GM18517 (cell line): ENCODE measurements around the gene TBC1D22A.

Source experiments
- ATAC-seq: cut with Tn5 transposase; IDR thresholded peaks from one replicate; pipeline ENCODE4 v1.9.1; 2021; ENCODE audit warnings: mild to moderate bottlenecking, moderate library complexity; ENCODE audit not compliant: unreplicated experiment

Gene TBC1D22A

DNA sequence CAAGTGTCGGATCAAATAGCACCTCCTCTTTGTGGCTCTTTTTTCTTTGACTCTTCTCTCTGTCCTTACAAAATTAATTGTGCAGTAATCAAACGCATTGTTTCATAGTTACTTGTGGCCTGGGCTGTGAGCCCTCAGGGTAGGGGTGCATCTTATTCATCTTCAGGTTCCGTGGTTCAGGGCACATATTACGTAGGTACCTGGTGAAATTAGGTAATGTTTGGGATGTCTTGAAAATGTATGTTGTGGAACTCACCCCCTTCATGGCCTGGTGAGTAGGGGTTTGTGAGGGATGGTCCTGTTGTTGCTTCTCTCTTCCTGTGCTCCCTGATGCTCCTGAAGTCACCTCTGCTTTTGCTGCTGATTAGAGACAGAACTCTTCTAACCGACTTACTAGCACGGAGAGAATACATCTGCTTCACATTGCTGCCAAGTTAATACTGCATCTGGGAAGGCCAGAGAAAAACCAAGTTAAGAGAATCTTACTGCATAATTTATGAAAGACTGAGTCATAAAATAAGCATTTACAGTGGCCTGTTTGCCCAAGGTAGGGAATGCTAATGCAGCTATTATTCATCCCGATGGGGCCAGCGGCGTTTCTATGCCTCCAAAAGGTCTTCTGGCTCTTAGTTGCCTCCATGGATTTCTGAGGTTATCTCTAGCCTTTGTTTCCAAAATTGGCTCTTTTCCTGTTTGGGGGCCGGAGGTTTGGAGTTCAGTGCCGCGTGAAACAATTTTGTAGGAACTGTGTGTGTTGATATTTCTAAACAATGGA is 66.9 kb downstream of the TBC1D22A start:
- no peak for ATAC-seq

DNA sequence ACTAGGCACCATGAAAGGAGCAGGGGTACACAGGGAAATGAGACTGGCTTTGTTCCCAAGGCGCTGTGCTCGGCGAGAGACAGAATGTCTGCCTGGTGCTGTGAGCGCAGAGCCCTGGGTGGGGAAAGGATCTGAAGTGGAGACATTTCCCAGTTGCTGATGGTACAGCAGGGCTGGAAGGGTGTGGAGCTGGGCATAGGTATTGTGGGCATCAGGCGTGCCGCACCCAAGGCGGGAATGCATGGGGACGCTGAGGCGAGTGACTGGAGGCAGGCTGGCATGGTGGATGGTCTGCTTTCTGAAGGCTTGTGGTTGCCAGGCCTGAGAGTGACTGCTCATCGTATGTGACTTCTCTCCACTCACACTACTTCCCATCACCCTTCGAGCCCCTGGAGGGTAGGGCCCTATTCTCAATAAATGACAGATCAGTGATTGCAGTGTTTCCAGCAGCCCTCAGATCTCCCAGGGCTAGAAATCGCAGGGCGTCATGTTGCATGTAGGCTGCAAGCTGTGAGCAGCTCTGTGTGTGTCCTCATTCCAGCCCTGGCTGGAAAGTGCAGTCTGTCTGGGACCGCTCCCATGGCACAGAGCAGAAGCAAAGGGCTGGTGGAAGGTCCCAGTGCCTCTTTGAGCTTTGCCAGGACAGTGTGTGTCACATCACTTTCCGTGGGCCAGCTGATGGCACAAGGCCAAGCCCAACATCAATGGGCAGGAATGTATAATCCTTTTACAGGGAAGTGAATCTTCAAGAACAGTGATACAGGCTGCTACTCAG is 67.7 kb downstream of the TBC1D22A start:
- ATAC-seq = no peak

DNA sequence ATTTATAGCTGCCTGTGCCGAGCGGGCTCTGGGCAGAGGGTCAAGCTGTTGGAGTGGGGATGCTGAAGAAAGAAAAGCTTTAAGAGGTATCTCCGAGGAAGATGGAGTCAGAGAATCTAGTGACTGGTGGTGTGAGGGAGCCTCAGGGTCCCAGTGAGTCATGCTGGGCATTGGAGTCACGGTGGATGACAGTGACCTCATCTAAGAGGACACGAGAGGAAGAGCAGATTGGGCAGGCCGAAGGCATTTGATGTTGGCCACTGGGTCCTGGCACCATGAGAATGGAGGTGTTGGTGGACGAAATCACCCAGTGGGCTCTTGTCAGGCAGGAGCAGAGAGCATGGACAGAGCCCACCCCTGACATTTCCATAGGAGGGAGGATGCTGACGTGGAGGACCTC is 68.4 kb downstream of the TBC1D22A start:
- no peak for ATAC-seq

DNA sequence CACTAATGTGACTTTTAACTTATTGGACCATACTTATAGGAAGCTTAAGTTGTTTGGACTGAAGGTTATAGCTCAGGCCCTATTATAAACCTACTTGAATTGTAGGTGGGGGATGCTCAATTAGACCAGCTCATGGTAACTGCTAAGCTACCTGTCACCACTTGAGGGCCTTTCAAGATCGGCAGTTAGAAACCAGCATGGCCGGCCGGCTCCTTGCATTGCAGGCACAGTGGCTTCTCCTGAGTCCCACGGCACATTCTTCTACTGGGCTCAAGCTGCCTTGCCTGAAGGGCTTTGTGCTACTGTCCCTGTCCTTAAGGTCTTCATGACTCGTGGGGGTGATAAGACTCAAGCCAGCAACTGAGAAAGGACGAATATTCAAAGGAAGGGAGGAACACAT is 70.8 kb downstream of the TBC1D22A start:
- no peak for ATAC-seq

DNA sequence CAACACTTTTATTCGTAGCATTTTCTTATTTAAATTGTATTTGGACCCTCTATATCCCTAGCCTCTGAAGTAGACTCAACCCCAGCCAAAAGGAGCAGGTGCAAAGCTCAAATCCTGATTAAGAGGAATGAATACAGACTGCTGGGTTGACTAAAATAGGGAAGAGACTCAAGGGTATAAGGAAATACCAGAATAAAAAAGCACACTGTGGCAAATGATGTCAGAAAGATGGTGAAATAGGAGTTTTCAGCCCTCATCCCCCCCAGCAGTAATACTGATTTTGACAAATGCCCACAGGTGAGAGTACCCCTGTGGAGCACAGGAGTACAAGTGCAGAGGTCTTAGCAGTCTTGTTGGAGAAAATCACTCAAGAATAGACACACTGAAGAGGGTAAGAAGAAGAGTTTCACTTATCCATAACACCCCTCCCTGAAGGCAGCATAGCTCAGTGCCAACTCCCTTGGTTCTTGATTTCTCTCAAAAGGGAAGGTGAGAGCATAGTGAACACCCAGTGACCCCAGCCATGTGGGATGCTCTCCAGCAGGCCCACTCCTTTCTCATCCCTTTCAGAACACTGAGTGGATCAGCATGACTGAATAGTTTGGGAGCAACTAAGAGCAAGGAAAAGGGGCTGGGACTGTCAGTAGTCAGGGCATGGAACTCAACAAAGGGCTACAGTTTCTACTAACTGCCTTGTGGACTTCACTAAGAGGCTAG is 71.7 kb downstream of the TBC1D22A start:
- ATAC-seq = no peak

DNA sequence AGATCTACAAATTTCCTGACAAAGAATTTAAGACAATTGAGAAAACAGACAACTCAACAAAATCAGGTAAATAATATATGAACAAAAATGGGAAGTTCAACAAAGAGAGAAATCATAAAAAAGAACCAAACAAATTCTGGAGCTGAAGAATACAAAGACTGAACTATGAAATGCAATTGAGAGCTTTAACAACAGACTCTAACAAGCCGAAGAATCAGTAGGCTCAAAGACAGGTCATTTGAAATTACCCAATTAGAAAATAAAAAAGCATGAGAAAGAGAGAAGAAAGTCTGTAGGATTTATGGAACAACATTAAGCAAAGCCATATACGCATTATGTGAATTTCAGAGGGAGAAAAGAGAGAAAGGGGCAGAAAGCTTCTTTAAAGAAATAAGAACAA is 72.8 kb downstream of the TBC1D22A start:
- ATAC-seq = no peak

DNA sequence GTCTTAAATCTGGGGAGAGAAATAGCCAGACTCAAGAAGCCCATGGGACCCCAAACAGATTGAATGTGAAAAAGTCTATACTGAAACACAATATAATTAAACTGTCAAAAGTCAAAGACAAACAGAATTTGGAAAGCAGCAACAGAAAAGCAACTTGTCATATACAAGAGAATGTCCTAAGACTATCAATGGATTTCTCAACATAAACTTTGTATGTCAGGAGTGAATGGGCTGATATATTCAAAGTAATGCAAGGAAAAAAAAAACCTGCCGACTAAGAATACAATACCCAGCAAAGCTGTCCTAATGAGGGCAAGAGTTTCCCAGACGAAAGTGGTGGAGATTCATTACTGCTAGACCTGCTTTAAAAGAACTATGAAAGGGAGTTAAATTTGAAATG is 73.2 kb downstream of the TBC1D22A start:
- no peak for ATAC-seq

DNA sequence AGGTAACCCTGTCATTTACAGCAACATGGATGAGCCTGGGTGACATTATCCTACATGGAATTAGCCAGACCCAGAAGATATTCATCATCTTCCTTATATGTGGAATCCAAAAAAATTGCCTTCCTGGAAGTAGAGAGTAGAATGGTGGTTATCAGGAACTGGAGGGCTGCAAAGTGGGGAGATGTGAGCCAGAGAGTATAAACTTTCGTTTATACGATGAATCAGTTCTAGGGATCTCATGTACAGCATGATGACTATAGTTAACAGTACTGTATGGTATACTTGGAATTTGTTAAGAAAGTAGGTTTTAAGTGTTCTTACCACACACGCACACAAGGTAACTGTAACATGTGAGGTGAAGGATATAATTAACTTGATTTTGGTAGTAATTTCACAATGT is 79.1 kb downstream of the TBC1D22A start:
- ATAC-seq = no peak

DNA sequence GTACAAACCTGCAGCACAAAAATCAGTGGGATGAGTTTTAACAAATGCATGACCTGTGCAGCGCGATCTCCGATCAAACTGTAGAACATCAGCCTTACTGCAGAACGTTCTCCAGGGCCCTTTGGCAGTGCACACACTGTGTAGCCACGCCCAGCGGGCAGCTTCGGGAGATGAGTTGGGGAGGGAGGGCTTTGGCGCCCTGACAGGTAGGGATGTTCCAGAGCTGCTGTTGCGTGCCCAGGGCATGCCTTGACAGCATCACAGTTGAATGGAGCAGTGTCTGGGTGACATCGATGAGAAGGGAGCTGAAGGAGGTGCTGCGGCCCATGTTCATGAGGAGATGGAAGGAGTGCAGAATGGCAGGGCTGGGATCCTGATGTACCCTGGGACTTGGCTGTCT is 80.2 kb downstream of the TBC1D22A start:
- no peak for ATAC-seq

DNA sequence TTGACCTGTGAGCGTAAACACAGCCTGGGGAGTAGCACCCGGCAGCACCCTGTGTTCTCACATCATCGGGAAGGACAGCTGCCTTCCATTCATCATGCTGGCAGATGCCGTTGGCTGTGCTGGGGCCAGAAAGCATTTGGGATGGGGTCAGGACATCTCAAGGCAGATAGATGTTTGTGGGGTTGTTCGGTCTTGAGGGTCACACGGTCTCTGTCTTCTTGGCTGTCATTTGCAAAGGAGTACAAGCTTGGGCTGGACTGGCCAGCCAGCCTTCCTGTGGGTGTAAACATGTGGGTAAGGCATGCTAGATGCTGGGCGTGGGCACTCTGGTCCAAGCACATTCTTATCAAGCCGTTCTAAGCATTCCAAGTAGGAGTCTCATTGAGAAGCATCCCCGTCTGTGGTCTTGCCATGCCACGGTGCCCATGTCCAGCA is 81.4 kb downstream of the TBC1D22A start:
- ATAC-seq = no peak

DNA sequence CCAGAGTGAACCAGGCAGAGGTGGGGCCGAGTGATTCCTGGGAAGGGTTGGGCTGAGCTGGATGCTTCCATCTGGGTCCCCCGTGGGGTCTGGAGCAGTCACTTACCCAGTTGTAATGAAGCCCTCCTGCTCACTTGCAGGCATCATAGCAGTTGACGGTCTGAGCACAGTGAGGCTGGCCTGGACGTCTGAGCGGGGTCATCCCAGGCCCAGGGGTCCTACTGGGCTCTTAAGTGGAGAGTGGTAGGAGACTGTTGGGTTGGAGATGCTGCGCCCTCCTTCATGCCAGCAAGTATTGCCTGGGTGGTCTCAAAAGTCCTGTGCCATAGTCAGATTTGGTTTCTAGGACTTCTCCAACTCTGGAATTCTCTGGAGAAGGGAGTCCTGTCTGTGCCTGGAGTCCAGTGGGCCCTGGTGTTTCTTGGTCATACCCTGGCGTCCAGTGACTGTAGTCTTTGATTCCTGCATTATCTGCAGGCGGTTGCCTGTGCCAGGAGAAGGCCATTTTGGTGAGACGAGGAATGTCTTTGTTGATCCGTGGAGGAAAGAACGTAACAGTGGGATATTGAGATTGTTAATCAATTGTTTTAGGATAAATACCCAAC is 82.3 kb downstream of the TBC1D22A start:
- ATAC-seq = no peak

DNA sequence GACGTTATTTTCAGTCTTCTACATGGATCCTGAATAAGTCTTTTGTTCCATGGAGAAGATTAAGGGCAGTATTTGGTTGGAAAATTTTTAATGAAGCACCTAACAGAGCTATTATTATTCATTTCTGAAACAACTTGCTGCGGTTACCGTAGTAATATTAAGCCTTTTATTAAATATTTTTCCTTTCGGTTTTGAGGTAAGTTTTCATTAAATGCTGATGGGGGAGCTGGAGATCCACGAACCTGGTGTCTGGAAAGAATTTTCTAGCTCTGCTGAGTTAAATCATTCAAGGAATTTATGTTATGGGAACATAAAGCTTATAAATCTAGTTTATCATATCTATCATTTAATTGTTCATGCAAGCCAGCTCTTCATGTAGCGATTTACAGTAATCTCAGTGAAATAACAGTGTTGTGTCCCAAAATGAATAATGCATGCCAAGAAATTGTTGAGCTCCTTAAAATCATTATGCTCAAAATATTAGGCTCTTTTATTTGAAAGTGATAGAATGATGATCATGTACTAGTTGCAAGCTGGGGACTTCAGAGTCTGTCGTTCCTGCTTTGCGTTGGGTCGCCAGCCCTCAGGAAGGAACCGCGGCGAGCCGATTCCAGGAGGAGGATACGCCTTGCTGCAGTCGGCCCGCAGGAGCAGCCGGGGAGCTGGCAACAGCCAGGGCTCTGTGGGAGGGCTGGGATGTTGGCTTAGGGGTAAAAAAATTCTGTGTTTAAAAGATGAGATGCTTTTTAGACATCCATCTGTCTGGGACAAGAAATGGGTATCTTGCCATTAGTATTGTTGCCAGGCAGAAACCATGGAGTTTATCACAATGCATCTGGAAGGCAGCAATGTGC is 83.1 kb downstream of the TBC1D22A start:
- no peak for ATAC-seq

DNA sequence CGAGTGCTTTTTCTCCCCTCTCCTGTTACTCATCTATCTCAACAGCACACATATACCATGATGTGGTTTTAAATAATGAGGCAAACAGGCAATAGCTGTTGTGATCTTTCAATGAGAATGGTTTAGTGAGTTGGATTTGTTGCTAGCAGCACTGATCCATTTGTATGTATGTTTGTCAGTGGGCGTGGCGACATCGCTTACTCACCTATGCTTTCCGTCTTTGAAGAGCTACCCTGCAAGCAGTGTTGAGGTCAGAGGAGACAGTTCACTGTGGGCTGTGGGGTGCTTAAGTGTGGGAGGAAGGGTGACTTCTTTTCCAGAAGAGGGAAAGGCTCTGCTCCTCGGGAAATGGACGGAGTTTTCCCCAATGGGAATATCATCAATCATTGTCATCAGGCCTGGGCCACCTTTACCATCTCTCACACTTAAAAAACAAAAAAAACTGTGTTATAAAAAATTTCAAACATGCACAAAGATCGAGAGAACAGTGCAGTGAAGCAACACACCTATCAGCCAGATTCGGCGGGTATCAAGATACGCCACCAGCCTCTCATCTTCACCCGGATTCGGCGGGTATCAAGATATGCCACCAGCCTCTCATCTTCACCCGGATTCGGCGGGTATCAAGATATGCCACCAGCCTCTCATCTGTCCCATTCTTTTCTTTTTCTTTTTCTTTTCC is 83.8 kb downstream of the TBC1D22A start:
- no peak for ATAC-seq

DNA sequence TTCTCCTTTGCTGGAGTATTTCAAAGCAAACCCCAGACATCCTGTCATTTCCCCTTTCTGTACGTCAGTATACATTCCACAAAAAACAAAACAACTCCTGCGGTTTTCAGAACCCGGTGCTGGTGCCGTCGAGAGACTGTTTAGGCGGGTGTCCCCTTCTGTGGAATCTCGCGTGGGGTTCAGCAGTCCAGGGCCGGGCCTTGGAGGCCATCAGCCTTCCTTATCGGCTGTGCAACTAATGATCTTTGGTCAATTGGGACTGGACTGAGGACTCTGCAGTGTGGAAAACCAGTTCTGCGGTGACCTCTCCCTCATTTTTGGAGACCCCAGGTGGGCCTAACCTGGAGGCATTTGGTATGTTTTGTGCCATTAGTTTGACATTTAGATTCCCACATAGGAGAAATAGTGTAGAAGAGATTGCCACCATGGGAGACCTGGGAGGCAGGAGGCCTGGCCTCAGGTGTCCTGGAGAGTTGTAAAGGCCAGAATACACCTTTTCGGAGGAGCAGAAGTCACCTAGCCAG is 84.4 kb downstream of the TBC1D22A start:
- ATAC-seq = no peak

DNA sequence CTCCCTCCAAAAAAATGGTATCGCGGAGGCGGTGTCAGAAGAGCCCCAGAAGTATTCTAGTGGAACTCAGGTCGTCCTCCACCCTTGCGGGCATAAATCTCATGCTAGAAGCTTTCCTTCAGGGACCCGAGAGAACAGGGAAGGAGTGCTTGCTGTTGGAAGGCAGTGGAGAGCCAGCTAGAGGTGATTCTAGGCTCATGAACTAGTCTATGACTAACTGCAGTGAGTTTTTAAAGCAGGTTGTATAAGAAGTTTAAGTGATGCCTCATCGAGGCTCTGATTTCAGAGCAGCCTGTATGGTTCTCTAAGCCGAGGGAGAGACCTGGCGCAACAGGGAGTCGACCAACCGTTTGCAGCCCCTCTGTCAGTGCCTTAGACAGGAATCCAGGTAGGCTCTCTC is 85.7 kb downstream of the TBC1D22A start:
- ATAC-seq = no peak

DNA sequence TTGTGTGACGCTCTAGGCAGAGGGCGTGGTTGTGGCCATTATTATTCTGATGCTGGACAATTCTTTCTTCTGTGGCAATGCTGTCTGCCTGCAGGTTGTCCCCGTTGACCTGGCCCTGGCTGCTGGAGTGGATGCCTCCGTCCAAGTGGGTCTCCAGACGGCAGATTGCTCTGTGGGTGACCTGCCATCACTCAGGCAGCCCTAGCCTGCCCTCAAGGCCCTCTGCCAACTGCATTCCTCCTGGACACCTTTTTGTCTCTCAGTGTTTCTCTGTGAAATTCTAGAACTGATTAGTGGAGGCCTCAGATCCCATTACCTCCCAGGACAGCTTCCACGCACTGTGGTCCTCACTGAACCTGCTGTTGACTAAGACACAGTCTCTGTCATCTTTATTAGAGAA is 86.7 kb downstream of the TBC1D22A start:
- no peak for ATAC-seq

DNA sequence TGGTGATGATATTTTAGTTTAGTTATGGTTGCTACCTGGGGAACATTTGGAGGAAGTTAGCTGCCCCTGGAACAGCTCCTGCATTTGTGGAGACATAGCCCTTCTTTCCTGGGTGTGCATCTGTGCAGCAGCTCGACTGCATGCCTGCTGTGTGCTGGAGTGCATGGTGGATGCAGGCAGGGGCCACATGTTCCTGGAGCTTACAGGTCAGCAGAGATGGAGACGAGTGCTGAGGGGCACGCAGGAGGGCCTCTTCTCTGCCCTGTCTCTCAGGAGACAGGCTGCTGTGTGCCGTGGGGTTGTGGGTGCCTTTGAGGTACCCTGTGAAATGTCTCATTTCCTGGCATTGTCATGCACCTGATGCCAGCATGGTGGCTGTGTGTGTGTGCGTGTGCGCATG is 87.5 kb downstream of the TBC1D22A start:
- ATAC-seq = no peak

DNA sequence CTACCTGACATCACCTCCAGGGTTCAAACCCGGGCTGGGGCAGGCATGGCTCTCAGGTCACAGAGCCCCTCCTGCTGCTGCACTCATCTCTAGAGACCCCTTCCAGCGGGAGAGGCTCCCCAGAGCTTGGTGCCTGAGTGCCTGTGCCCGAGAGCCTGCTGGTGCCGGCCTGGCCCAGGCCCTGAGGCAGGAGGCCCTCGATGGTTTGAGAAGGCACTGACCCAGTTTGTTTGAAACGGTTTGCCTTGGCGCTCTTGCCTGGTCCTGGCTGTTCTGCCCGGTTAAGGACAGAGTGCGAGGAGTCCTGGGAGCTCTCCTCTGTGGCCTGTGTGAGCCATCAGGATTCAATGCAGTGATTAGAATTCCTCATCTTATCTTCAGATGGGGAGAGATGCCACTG is 88.9 kb downstream of the TBC1D22A start:
- no peak for ATAC-seq

DNA sequence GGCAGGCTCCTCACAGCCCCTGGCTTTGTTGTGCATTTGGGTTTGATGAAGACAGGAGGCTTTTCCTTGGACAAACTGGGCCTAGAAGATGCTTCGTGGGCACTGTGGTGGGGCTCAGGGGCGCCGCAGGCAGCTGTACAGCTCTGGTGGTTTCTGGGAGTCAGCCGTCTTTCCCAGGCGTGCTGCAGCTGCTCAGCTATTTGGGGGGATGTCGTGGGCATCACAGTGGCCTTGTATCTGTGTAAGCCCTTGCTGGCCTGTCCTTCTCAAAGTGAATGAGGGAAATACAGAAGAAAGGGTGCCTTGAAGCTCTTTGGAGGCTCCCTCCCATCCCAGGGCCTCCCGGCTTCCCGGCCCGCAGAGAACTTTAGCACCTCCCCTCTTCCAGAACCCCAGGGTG is 89.5 kb downstream of the TBC1D22A start:
- no peak for ATAC-seq

DNA sequence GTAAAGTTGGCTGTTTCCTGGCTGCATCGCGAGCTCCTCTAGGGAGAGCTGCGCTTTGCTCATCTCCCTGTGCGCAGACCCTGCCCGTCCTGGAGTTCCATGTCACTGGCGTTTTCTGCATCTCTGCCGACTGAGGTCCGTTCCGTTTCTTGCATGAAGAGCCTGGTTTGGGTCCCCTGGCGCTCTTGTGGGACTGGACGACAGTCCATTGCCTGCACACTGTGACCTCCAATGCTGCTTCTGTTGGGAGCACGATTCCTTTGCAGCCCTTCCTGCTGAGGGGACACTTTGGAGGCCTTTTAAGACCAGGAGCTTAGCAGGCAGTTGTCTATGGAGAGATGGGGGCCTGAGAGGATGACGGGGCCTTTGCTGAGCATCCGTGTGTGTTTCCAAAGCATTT is 90.3 kb downstream of the TBC1D22A start:
- ATAC-seq = no peak
